CD4-positive, alpha-beta T cell treated with Interleukin-17A for 4 hours (primary cell): Measurements from ENCODE around the gene TOM1.
"Not testable (repeated sequence)": the region's sequence is repeated elsewhere in the genome, so short reads cannot be mapped to it uniquely, and the experiment has no call there.

Source experiments
- DNase-seq: peaks from one replicate; pipeline ENCODE4 v3.0.0-alpha.2; 2020; ENCODE audit warnings: mixed read lengths

Gene TOM1

GRCh38 chr22:35346596-35347220 lies 47.0 kb downstream of the TOM1 start:
- no peak for DNase-seq

- no peak for DNase-seq
These were observed 47.8 kb downstream of the TOM1 start for GRCh38 chr22:35347462-35347861.

- no peak for DNase-seq
These were observed 48.4 kb downstream of the TOM1 start for GRCh38 chr22:35348026-35348590.

GRCh38 chr22:35348703-35349102 lies 49.0 kb downstream of the TOM1 start:
- no peak for DNase-seq

GRCh38 chr22:35349368-35349703 lies 49.6 kb downstream of the TOM1 start:
- DNase-seq: no peak

GRCh38 chr22:35349704-35350538 lies 50.2 kb downstream of the TOM1 start:
- DNase-seq: no peak

- DNase-seq: peak; percentile 90
These were observed 51.1 kb downstream of the TOM1 start for GRCh38 chr22:35350539-35351503.

GRCh38 chr22:35352214-35353111 lies 52.8 kb downstream of the TOM1 start:
- peak; percentile 56 for DNase-seq

GRCh38 chr22:35353318-35353717 lies 53.6 kb downstream of the TOM1 start:
- DNase-seq: no peak

GRCh38 chr22:35354068-35354467 lies 54.4 kb downstream of the TOM1 start:
- no peak for DNase-seq

- DNase-seq: no peak
These were observed 58.4 kb downstream of the TOM1 start for GRCh38 chr22:35357883-35358621.

GRCh38 chr22:35359380-35360065 lies 59.8 kb downstream of the TOM1 start:
- no peak for DNase-seq

GRCh38 chr22:35361001-35361558 lies 61.4 kb downstream of the TOM1 start:
- no peak for DNase-seq

- DNase-seq: no peak
These were observed 63.9 kb downstream of the TOM1 start for GRCh38 chr22:35363566-35364086.

GRCh38 chr22:35364230-35364629 lies 64.5 kb downstream of the TOM1 start:
- not testable (repeated sequence) for DNase-seq

GRCh38 chr22:35367331-35367886 lies 67.7 kb downstream of the TOM1 start:
- DNase-seq: no peak

GRCh38 chr22:35368386-35368785 lies 68.7 kb downstream of the TOM1 start:
- DNase-seq: no peak

GRCh38 chr22:35369996-35370395 lies 70.3 kb downstream of the TOM1 start:
- DNase-seq: no peak

- DNase-seq: no peak
These were observed 74.1 kb downstream of the TOM1 start for GRCh38 chr22:35373781-35374180.

- no peak for DNase-seq
These were observed 75.3 kb downstream of the TOM1 start for GRCh38 chr22:35375031-35375430.
